Fibroblast of gingiva (primary cell): ENCODE measurements around the gene RNF215.
A peak's percentile ranks its signal among the peaks of the same experiment; 100 is the strongest.
"Not testable (repeated sequence)": the region's sequence is repeated elsewhere in the genome, so short reads cannot be mapped to it uniquely, and the experiment has no call there.

Source experiments
- DNase-seq: peaks from one replicate; pipeline ENCODE4 v3.0.0-alpha.2; 2011; ENCODE audit warnings: low read depth

RNF215 gene

GRCh38 chr22:30361916-30362650, 25.1 kb downstream of the RNF215 start:
- DNase-seq = no peak

GRCh38 chr22:30358541-30358940, 28.7 kb downstream of the RNF215 start:
- DNase-seq = no peak

GRCh38 chr22:30357650-30358215, 29.5 kb downstream of the RNF215 start:
- DNase-seq = no peak

GRCh38 chr22:30357236-30357570, 30.0 kb downstream of the RNF215 start:
- DNase-seq = no peak

- peak; percentile 87 for DNase-seq
Measured at GRCh38 chr22:30356449-30357235, 30.6 kb downstream of the RNF215 start, which contains the start of the genes CCDC157 and SF3A1. Gene CCDC157 (plus strand): TSS chr22:30357007. CDS start chr22:30366001, 8,994 bp downstream. Gene SF3A1 (minus strand): TSS chr22:30356894. CDS start chr22:30356792, 102 bp downstream.

GRCh38 chr22:30354644-30355043, 32.6 kb downstream of the RNF215 start:
- no peak for DNase-seq

- DNase-seq = peak; percentile 47
Measured at GRCh38 chr22:30351226-30351625, 36.0 kb downstream of the RNF215 start.

- peak; percentile 78 for DNase-seq
Measured at GRCh38 chr22:30348809-30349208, 38.4 kb downstream of the RNF215 start.

GRCh38 chr22:30348404-30348803, 38.8 kb downstream of the RNF215 start:
- no peak for DNase-seq

GRCh38 chr22:30347255-30347892, 39.8 kb downstream of the RNF215 start:
- DNase-seq = no peak

GRCh38 chr22:30344447-30345200, 42.6 kb downstream of the RNF215 start:
- DNase-seq = no peak

- DNase-seq = no peak
Measured at GRCh38 chr22:30340911-30341685, 46.1 kb downstream of the RNF215 start.

- no peak for DNase-seq
Measured at GRCh38 chr22:30338802-30339201, 48.4 kb downstream of the RNF215 start.

GRCh38 chr22:30338341-30338740, 48.9 kb downstream of the RNF215 start:
- DNase-seq = not testable (repeated sequence)

GRCh38 chr22:30337461-30337778, 49.8 kb downstream of the RNF215 start:
- no peak for DNase-seq

- DNase-seq = no peak
Measured at GRCh38 chr22:30336752-30337460, 50.3 kb downstream of the RNF215 start.

GRCh38 chr22:30335236-30335635, 52.0 kb downstream of the RNF215 start:
- DNase-seq = no peak

GRCh38 chr22:30334646-30335045, 52.6 kb downstream of the RNF215 start:
- DNase-seq = no peak

GRCh38 chr22:30333707-30334087, 53.5 kb downstream of the RNF215 start:
- DNase-seq = no peak

GRCh38 chr22:30332994-30333706, 54.1 kb downstream of the RNF215 start:
- DNase-seq = no peak
